NCI-H82 (cell line): ENCODE measurements around the gene SARDH.
"Not testable (repeated sequence)": the region's sequence is repeated elsewhere in the genome, so short reads cannot be mapped to it uniquely, and the experiment has no call there.

ENCODE experiments used
- DNase-seq: peaks from one replicate; lab custom pipeline; 2025; lab: John Stamatoyannopoulos, UW

Gene SARDH

GRCh38 chr9:133775951-133776905 is 38.1 kb upstream of the SARDH start:
- DNase-seq: no peak

GRCh38 chr9:133775291-133775690 is 37.1 kb upstream of the SARDH start:
- no peak for DNase-seq

- no peak for DNase-seq
Observed at GRCh38 chr9:133774799-133775198, 36.6 kb upstream of the SARDH start.

GRCh38 chr9:133773889-133774655 is 35.9 kb upstream of the SARDH start:
- DNase-seq: no peak

- DNase-seq: no peak
Observed at GRCh38 chr9:133772581-133772980, 34.4 kb upstream of the SARDH start.

GRCh38 chr9:133771486-133772482 is 33.6 kb upstream of the SARDH start:
- no peak for DNase-seq

GRCh38 chr9:133770076-133770777 is 32.1 kb upstream of the SARDH start:
- DNase-seq: no peak

- DNase-seq: no peak
Observed at GRCh38 chr9:133769511-133770075, 31.4 kb upstream of the SARDH start.

- DNase-seq: peak; percentile 70
Observed at GRCh38 chr9:133768859-133769510, 30.8 kb upstream of the SARDH start.

- DNase-seq: no peak
Observed at GRCh38 chr9:133768371-133768858, 30.3 kb upstream of the SARDH start.

- no peak for DNase-seq
Observed at GRCh38 chr9:133767625-133768024, 29.5 kb upstream of the SARDH start.

GRCh38 chr9:133767008-133767407 is 28.9 kb upstream of the SARDH start:
- DNase-seq: no peak

GRCh38 chr9:133766234-133766633 is 28.1 kb upstream of the SARDH start:
- DNase-seq: not testable (repeated sequence)

GRCh38 chr9:133763272-133764183 is 25.4 kb upstream of the SARDH start:
- no peak for DNase-seq

- DNase-seq: no peak
Observed at GRCh38 chr9:133762488-133763271, 24.5 kb upstream of the SARDH start.

- no peak for DNase-seq
Observed at GRCh38 chr9:133761641-133762248, 23.6 kb upstream of the SARDH start.

- DNase-seq: no peak
Observed at GRCh38 chr9:133760713-133761290, 22.6 kb upstream of the SARDH start.
